HG03342 (cell line): ENCODE data around the gene EFHD1.
"Not testable (repeated sequence)": the region's sequence is repeated elsewhere in the genome, so short reads cannot be mapped to it uniquely, and the experiment has no call there.

Experiments
- ATAC-seq: cut with Tn5 transposase; IDR thresholded peaks from one replicate; pipeline ENCODE4 v1.9.1; 2021; ENCODE audit warnings: mild to moderate bottlenecking, moderate library complexity; ENCODE audit not compliant: unreplicated experiment

Gene EFHD1

GRCh38 chr2:232689152-232689910, 55.9 kb downstream of the EFHD1 start:
- no peak for ATAC-seq

DNA sequence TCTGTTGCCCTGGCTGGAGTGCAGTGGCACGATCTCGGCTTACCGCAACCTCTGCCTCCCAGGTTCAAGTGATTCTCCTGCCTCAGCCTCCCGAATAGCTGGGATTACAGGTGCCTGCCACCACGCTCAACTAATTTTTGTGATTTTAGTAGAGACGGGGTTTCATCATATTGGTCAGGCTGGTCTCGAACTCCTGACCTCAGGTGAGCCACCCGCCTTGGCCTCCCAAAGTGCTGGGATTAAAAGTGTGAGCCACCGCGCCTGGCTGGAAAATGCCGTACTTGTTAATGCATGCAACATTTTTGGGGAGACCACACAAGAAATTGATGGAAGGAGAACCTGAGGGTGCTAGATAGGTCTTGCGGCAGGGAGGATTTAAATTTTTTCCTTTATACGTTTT, 57.7 kb downstream of the EFHD1 start:
- not testable (repeated sequence) for ATAC-seq

- no peak for ATAC-seq
Measured at GRCh38 chr2:232693344-232693743, 59.9 kb downstream of the EFHD1 start.

DNA sequence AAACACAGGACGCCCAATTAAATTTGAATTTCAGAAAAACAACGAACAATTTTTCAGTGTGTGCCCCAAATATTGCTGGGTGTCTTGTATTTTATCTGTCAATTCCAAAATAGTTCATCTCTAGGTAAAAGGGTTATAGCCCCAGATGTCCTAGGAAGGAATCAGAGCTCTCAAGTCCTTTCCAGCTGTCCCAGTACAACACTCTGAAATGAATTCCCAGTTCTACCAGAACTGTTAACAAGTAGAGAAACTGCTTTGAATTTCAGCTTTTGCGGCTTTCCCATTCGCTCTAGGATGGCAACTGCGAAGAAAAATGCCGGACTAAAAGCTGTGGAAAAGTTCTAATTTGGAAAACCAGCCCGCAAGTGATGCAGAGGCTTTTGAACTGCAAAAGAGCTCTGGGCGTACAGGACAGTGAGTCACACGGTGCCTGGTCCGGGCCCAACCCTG, 63.2 kb downstream of the EFHD1 start:
- ATAC-seq, result no peak

DNA sequence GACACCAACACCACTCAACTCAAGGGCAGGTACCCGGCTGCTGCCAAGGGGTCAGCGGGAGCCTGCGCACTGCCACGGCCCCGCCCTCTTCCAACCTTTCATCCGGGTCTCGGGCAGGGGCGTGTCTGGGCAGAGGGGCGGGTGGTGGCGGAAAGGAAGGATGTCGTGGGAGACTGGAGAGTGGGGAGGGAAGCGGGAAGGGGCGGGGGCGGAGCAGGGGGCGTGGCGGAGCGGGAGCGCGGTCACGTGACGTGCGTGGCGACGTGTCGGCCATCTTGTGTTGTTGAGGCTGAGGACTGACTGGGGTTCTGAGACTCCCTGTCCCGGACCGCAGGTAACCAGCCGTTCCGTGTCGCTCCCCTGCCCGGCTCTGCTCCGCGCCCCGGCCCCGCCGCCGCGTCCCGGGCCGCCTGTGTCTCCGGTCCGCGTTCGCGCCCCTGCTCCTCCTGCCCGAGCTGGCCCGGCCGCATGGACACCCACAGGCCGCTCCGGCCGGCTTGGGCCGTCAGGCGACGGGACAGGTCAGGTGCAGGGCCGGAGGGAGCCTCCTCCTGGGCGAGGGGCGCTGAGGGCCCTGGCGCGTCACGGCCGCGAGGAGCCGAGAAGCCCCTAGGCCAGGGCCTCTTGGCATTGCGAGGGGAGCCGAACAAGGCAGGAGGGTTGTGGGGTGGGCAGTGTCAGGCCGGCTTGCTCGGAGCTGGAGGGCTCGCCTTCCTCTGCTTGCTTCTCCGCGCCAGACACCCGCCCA, 63.8 kb downstream of the EFHD1 start, which contains the start of gene GIGYF2:
Gene GIGYF2, plus strand, starts transcription at position 273 of the 748 bp plus-strand sequence. CDS start 37,867 bp downstream, outside the sequence.
- ATAC-seq, result peak; percentile 84

DNA sequence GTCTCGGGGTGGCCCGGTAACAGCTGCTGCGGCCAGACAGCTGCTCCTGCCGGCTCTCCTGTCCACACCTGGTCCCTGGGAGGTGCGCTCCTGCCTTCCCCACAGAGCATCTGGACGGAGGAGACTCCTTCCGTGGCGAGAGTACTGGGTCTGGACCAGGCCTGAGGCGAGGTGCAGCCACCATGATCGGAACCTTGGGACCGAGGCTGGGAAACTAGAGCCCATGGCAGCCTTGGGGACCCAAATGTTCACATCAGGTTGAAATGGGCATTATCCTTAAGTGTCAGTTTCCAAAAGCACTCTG, 64.4 kb downstream of the EFHD1 start:
- no peak for ATAC-seq

DNA sequence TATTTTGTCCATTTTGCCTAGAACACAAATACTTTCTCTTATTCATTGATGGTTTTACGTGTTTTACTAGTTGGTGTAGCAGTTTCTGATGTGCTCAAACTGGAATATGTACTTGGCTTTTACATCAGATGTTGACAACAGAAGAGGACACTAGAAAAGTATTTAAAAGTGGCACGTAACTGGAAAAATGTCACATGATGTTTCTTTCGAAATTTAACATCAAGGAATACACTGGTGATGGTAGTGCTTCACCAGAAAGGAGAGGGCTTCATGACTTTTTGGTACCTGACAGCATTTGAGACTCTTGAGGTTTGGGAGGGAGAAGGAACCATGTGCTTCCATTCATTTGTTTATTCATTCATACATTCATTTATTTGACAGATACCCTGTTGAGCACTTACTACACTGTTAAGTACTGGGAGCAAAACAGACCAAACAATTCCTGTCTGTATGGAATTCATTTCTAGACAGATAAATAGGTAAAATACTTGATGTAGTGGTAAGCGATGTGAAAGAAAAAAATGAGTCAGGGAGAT, 65.2 kb downstream of the EFHD1 start:
- no peak for ATAC-seq

- ATAC-seq, result no peak
Measured at GRCh38 chr2:232699110-232699509, 65.7 kb downstream of the EFHD1 start.

GRCh38 chr2:232700154-232700553, 66.8 kb downstream of the EFHD1 start:
- no peak for ATAC-seq

DNA sequence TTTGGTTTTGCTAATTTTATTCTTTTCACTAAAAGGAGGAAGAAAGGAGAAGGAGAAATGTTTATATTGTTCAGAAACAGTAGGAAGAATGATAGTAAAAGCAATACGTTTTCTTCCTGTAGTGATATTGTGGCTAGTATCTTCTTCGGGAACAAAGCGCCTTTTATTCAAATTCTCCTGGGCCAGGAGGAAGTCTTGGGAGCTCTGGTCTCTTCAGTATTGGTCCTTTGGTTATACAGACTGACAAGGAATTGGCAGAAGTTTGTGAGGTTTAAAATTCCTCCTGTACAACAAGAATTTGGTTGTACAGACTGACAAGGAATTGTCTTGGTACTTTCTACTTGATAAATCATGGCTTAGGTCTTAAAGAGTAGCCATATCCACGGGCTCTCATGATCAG, 73.7 kb downstream of the EFHD1 start:
- ATAC-seq, result no peak

- ATAC-seq, result no peak
Measured at GRCh38 chr2:232713505-232713904, 80.1 kb downstream of the EFHD1 start.

DNA sequence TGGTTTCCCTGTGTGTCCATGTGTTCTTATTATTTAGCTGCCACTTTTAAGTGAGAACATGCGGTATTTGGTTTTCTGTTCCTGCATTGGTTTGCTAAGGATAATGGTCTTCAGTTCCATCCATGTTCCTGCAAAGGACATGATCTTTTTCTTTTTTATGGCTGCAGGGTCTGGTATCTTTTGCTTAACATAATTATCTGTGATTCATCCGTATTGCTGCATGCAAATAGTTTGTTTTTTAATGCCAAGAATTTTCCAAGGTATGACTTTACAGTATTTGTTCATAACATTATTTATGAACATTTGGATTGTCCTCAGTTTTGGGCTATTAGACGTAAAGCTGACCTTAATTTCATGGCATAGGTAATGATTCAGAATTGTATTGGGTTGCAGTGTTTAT, 81.6 kb downstream of the EFHD1 start:
- ATAC-seq, result no peak

- not testable (repeated sequence) for ATAC-seq
Measured at GRCh38 chr2:232720056-232720455, 86.7 kb downstream of the EFHD1 start.

GRCh38 chr2:232721261-232721660, 87.9 kb downstream of the EFHD1 start:
- no peak for ATAC-seq

- ATAC-seq, result no peak
Measured at GRCh38 chr2:232721882-232722281, 88.5 kb downstream of the EFHD1 start.

GRCh38 chr2:232723027-232723426, 89.6 kb downstream of the EFHD1 start:
- ATAC-seq, result no peak

DNA sequence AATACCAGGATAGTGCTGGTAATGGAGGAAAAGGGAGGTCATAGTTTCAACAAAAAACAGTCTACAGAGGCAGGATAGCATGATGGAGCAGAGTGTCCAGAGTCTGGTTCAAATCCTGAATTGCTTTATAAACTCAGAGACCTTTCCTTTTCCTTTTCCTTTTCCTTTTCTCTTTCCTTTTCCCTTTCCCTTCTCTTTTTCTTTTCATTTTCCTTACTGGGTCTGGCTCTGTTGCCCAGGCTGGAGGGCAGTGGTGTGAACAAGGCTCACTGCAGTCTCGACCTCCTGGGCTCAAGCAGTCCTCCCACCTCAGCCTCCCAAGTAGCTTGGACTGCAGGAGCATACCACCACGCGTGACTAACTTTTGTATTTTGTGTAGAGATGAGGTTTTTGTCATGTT, 95.4 kb downstream of the EFHD1 start:
- ATAC-seq, result no peak

- no peak for ATAC-seq
Measured at GRCh38 chr2:232731470-232731869, 98.1 kb downstream of the EFHD1 start.
